Natural killer cell (primary cell): ENCODE measurements around the gene MEF2B. TPM values are rescaled to one million over a fixed set of nuclear protein-coding genes. Genes with fewer than 3 reads are reported as not detected.
"Not testable (repeated sequence)": the region's sequence is repeated elsewhere in the genome, so short reads cannot be mapped to it uniquely, and the experiment has no call there.

Experiments used
- ATAC-seq, 3 donors: fragments of 150-1000 bp in 2 of 3; fragments of 200-7000 bp in 1 of 3; cut with Tn5 transposase; 1 replicate in 1 of 3; 2 replicates in 2 of 3; pipeline ENCODE4 v1.10.0; 2021; ENCODE audit warnings: mild to moderate bottlenecking in 2 of 3, moderate library complexity in 2 of 3
- DNase-seq, 2 donors: peaks; one replicate each; pipeline versions ENCODE4 v3.0.0 to v3.0.0-alpha.2; 2013 to 2021; ENCODE audit warnings: mixed read lengths in 1 of 2
- H3K27ac ChIP-seq: one replicate; pipeline ENCODE4 v1.5.1; 2013; ENCODE audit warnings: mild to moderate bottlenecking, low read length
- H3K27me3 ChIP-seq: one replicate; pipeline ENCODE4 v1.6.1; 2013; ENCODE audit warnings: low read length; ENCODE audit not compliant: control insufficient read depth, insufficient read depth
- H3K36me3 ChIP-seq: one replicate; pipeline ENCODE4 v1.6.1; 2013; ENCODE audit warnings: low read length; ENCODE audit not compliant: control insufficient read depth, insufficient read depth
- H3K4me1 ChIP-seq: one replicate; pipeline ENCODE4 v1.6.1; 2013; ENCODE audit warnings: low read length; ENCODE audit not compliant: control insufficient read depth, insufficient read depth
- H3K4me3 ChIP-seq: one replicate; pipeline ENCODE4 v1.5.1; 2013; ENCODE audit warnings: low read length
- H3K9me3 ChIP-seq: one replicate; pipeline ENCODE4 v1.6.1; 2013; ENCODE audit warnings: low read length; ENCODE audit not compliant: control insufficient read depth, insufficient read depth
- H3K27ac Mint-ChIP-seq, 2 donors: one replicate each; pipeline ENCODE4 v1.8.0; 2022; ENCODE audit warnings: mild to moderate bottlenecking in 2 of 2, mixed read lengths in 2 of 2, moderate library complexity in 1 of 2
- H3K27me3 Mint-ChIP-seq, 2 donors: one replicate each; pipeline ENCODE4 v1.8.0; 2022; ENCODE audit warnings: low read depth in 2 of 2, mixed read lengths in 2 of 2
- H3K36me3 Mint-ChIP-seq: one replicate; pipeline ENCODE4 v1.8.0; 2022; ENCODE audit warnings: mixed read lengths
- H3K4me1 Mint-ChIP-seq, 2 donors: one replicate each; pipeline ENCODE4 v1.8.0; 2022; ENCODE audit warnings: mixed read lengths in 2 of 2
- H3K4me3 Mint-ChIP-seq: one replicate; pipeline ENCODE4 v1.8.0; 2022; ENCODE audit warnings: mild to moderate bottlenecking, moderate library complexity, mixed read lengths
- H3K9me3 Mint-ChIP-seq, 2 donors: one replicate each; pipeline ENCODE4 v1.8.0; 2022; ENCODE audit warnings: mixed read lengths in 2 of 2
- CTCF ChIP-seq: fragments of 200-600 bp; IDR thresholded peaks from one replicate; pipeline ENCODE4 v1.8.0; 2022; ENCODE audit warnings: antibody characterized with exemption
- whole genome bisulfite sequencing: methylation state at CpG from one replicate; pipeline ENCODE4 v1.1.7; 2013; ENCODE audit warnings: missing lambda C conversion rate; ENCODE audit not compliant: insufficient coverage; 5-methylcytosine and 5-hydroxymethylcytosine counted together
- intact Hi-C: fragments of 100-400 bp; cut with micrococcal nuclease; formaldehyde crosslinking; loops from one replicate; pipeline ENCODE4 v1.14.2; 2022
- total RNA-seq, 4 donors: library from RNA; stranded (reverse); fragments of 120-200 nt in 1 of 4; gene quantifications; one replicate each; pipeline versions ENCODE4 v1.2.3 to v1.2.4, GENCODE V29; 2013 to 2022

MEF2B gene
- total RNA-seq, 3 donors from 2014 or later (not counting 1 experiment from before 2014, with no cell fraction given) = 4.7 to 7.0 (median 5.6) TPM

- intact Hi-C loops = no loop called here
- H3K27me3 ChIP-seq = no peaks in the 10 kb centered on the region
- H3K9me3 Mint-ChIP-seq = no peaks in the 10 kb centered on the region
- peak; percentile 17 for TF ChIP-seq CTCF
- no peak overlapping the region for H3K27ac ChIP-seq
- no peaks in the 10 kb centered on the region for H3K36me3 Mint-ChIP-seq
- no peaks in the 10 kb centered on the region for H3K9me3 ChIP-seq
- no peak overlapping the region for H3K27ac Mint-ChIP-seq
- WGBS = 36% methylated on average over 66 of the region's 66 CpGs
- no peaks in the 10 kb centered on the region for H3K27me3 Mint-ChIP-seq
- ATAC-seq (peak in 2 of 3 donors; percentile 66 to 80), DNase-seq (peak in 1 of 2 donors; percentile 44)
- no peak overlapping the region for H3K4me3 ChIP-seq
- H3K36me3 ChIP-seq = peaks cover 3% of the 10 kb centered on the region
- H3K4me3 Mint-ChIP-seq = no peak overlapping the region
- peaks cover 16% of the 10 kb centered on the region for H3K4me1 ChIP-seq
- peaks cover 0 to 22% of the 10 kb centered on the region in 2 donors for H3K4me1 Mint-ChIP-seq
These were observed 59.5 kb downstream of the MEF2B start for GRCh38 chr19:19110410-19111135.

GRCh38 chr19:19109601-19110000 is 60.5 kb downstream of the MEF2B start:
- no peak overlapping the region for H3K27ac ChIP-seq
- no peaks in the 10 kb centered on the region for H3K27me3 ChIP-seq
- Mint-ChIP-seq H3K4me1 (peaks cover 0 to 22% of the 10 kb centered on the region in 2 donors), H3K9me3 (no peaks in the 10 kb centered on the region), H3K27me3 (no peaks in the 10 kb centered on the region), H3K4me3 (no peak overlapping the region), H3K27ac (peak overlapping the region in 1 of 2 donors; percentile 11), H3K36me3 (no peaks in the 10 kb centered on the region)
- H3K36me3 ChIP-seq = peaks cover 6% of the 10 kb centered on the region
- WGBS = 95% methylated on average over 9 of the region's 9 CpGs
- no peak overlapping the region for H3K4me3 ChIP-seq
- ATAC-seq (no peak), DNase-seq (no peak)
- no peaks in the 10 kb centered on the region for H3K9me3 ChIP-seq
- intact Hi-C loops = no loop called here
- peaks cover 16% of the 10 kb centered on the region for H3K4me1 ChIP-seq
- TF ChIP-seq CTCF = no peak

- WGBS = 97% methylated on average over 8 of the region's 11 CpGs
- peaks cover 6% of the 10 kb centered on the region for H3K36me3 ChIP-seq
- Mint-ChIP-seq H3K36me3 (no peaks in the 10 kb centered on the region), H3K27me3 (no peaks in the 10 kb centered on the region), H3K9me3 (no peaks in the 10 kb centered on the region), H3K27ac (no peak overlapping the region), H3K4me1 (peaks cover 0 to 16% of the 10 kb centered on the region in 2 donors), H3K4me3 (no peak overlapping the region)
- ATAC-seq (no peak), DNase-seq (no peak)
- peaks cover 10% of the 10 kb centered on the region for H3K4me1 ChIP-seq
- intact Hi-C loops = no loop called here
- no peak overlapping the region for H3K27ac ChIP-seq
- TF ChIP-seq CTCF = no peak
- H3K9me3 ChIP-seq = no peaks in the 10 kb centered on the region
- H3K27me3 ChIP-seq = no peaks in the 10 kb centered on the region
- no peak overlapping the region for H3K4me3 ChIP-seq
These were observed 62.4 kb downstream of the MEF2B start for GRCh38 chr19:19107654-19108053.

GRCh38 chr19:19106938-19107337 is 63.1 kb downstream of the MEF2B start:
- H3K9me3 ChIP-seq, H3K9me3 Mint-ChIP-seq, H3K4me3 Mint-ChIP-seq, H3K36me3 ChIP-seq, H3K4me3 ChIP-seq, H3K27ac Mint-ChIP-seq, DNase-seq, H3K27ac ChIP-seq, H3K27me3 ChIP-seq, ATAC-seq, H3K27me3 Mint-ChIP-seq, H3K36me3 Mint-ChIP-seq, intact Hi-C loops: not testable (repeated sequence)
- peaks cover 10% of the 10 kb centered on the region for H3K4me1 ChIP-seq
- H3K4me1 Mint-ChIP-seq = peaks cover 0 to 12% of the 10 kb centered on the region in 2 donors
- WGBS = 98% methylated on average over 7 of the region's 7 CpGs
